ENCODE measurements around the gene NFYB. TPM values are rescaled to one million over a fixed set of nuclear protein-coding genes. Genes with fewer than 3 reads are reported as not detected.

Gene NFYB
- total and polyA plus RNA-seq, 4 donors = 15.5 to 33.0 (median 24.5) TPM

- 89 to 90% methylated on average over 1 of the region's 1 CpG for WGBS, 2 donors
- H3K27me3 ChIP-seq (ENCODE audit: control insufficient read depth in 3 of 3, insufficient read depth in 3 of 3, low read length in 2 of 3) = no peaks in the 10 kb centered on the region
- H3K9ac ChIP-seq (ENCODE audit: insufficient read depth in 1 of 2, low read length in 2 of 2) = no peak overlapping the region
- peaks cover 5 to 18% (median 10%) of the 10 kb centered on the region in 4 donors for H3K36me3 ChIP-seq (ENCODE audit: control insufficient read depth in 4 of 4, insufficient read depth in 4 of 4, low read length in 4 of 4)
- H3K4me1 ChIP-seq (ENCODE audit: control insufficient read depth in 5 of 5, insufficient read depth in 5 of 5, low read length in 5 of 5) = peaks cover 0 to 3% (median 0%) of the 10 kb centered on the region in 5 donors
- no peak for TF ChIP-seq CTCF (IDR thresholded peaks at IDR 0.05; ENCODE audit: control extremely low read depth, extremely low read depth)
- DNase-seq = no peak
- H3K27ac ChIP-seq (ENCODE audit: low read depth in 1 of 2, low read length in 1 of 2) = no peak overlapping the region
- no peak overlapping the region for H3K4me3 ChIP-seq
- no peaks in the 10 kb centered on the region for H3K9me3 ChIP-seq (ENCODE audit: control insufficient read depth in 4 of 4, insufficient read depth in 3 of 4, low read length in 3 of 4)
- ATAC-seq (ENCODE audit: insufficient read depth, low FRiP score) = no peak
Observed at GRCh38 chr12:104073699-104074098, 64.3 kb downstream of the NFYB start.

- no peak overlapping the region for H3K4me3 ChIP-seq
- 92 to 93% methylated on average over 2 of the region's 2 CpGs for WGBS, 2 donors
- no peaks in the 10 kb centered on the region for H3K9me3 ChIP-seq (ENCODE audit: control insufficient read depth in 4 of 4, insufficient read depth in 3 of 4, low read length in 3 of 4)
- no peak overlapping the region for H3K27ac ChIP-seq (ENCODE audit: low read depth in 1 of 2, low read length in 1 of 2)
- peaks cover 5 to 25% (median 17%) of the 10 kb centered on the region in 4 donors for H3K36me3 ChIP-seq (ENCODE audit: control insufficient read depth in 4 of 4, insufficient read depth in 4 of 4, low read length in 4 of 4)
- no peak for TF ChIP-seq CTCF (IDR thresholded peaks at IDR 0.05; ENCODE audit: control extremely low read depth, extremely low read depth)
- no peak for ATAC-seq (ENCODE audit: insufficient read depth, low FRiP score)
- peaks cover 0 to 2% (median 0%) of the 10 kb centered on the region in 5 donors for H3K4me1 ChIP-seq (ENCODE audit: control insufficient read depth in 5 of 5, insufficient read depth in 5 of 5, low read length in 5 of 5)
- no peak overlapping the region for H3K9ac ChIP-seq (ENCODE audit: insufficient read depth in 1 of 2, low read length in 2 of 2)
- no peaks in the 10 kb centered on the region for H3K27me3 ChIP-seq (ENCODE audit: control insufficient read depth in 3 of 3, insufficient read depth in 3 of 3, low read length in 2 of 3)
- no peak for DNase-seq
Observed at GRCh38 chr12:104072099-104072498, 65.9 kb downstream of the NFYB start.

Small RNAs within 50 kb of the gene (small RNA-seq; reads per million reads assigned to genes)
- gene RNA5SP370 (ENCODE audit: low replicate concordance) = not detected

Other genes starting within 250 kb of the NFYB start
- 100 to 1,000 TPM; 390 to 781 TPM for gene HSP90B1, start 207.8 kb downstream of the NFYB start, total RNA-seq
- gene HSP90B1, start 207.8 kb downstream of the NFYB start, polyA plus RNA-seq = 100 to 1,000 TPM; 484 to 773 TPM
- 10 to 100 TPM; 16.9 to 41.0 TPM for gene TDG, start 172.3 kb downstream of the NFYB start, total RNA-seq
- 10 to 100 TPM; 10.6 to 15.6 TPM for gene TDG, start 172.3 kb downstream of the NFYB start, polyA plus RNA-seq
- gene GLT8D2, start 88.0 kb downstream of the NFYB start, total RNA-seq = 10 to 100 TPM in 1 of 2 donors, 1 to 10 TPM in 1; 7.3 to 36.5 TPM
- 1 to 10 TPM; 1.6 to 4.9 TPM for gene GLT8D2, start 88.0 kb downstream of the NFYB start, polyA plus RNA-seq
- gene HCFC2, start 73.7 kb downstream of the NFYB start, total RNA-seq = 10 to 100 TPM; 14.4 to 30.5 TPM
- 1 to 10 TPM; 5.8 to 7.1 TPM for gene HCFC2, start 73.7 kb downstream of the NFYB start, polyA plus RNA-seq
- gene TXNRD1, start 77.6 kb upstream of the NFYB start, total RNA-seq = 100 to 1,000 TPM; 135 to 166 TPM
- 100 to 1,000 TPM in 1 of 2 donors, 10 to 100 TPM in 1; 74.2 to 115 TPM for gene TXNRD1, start 77.6 kb upstream of the NFYB start, polyA plus RNA-seq
- gene EID3, start 165.5 kb upstream of the NFYB start, total RNA-seq = 10 to 100 TPM in 1 of 2 donors, 1 to 10 TPM in 1; 7.4 to 16.6 TPM
- 1 to 10 TPM in 1 of 2 donors, under 1 TPM in 1; 0.89 to 1.6 TPM for gene EID3, start 165.5 kb upstream of the NFYB start, polyA plus RNA-seq